Measurements from ENCODE around the gene CELF4.

DNA sequence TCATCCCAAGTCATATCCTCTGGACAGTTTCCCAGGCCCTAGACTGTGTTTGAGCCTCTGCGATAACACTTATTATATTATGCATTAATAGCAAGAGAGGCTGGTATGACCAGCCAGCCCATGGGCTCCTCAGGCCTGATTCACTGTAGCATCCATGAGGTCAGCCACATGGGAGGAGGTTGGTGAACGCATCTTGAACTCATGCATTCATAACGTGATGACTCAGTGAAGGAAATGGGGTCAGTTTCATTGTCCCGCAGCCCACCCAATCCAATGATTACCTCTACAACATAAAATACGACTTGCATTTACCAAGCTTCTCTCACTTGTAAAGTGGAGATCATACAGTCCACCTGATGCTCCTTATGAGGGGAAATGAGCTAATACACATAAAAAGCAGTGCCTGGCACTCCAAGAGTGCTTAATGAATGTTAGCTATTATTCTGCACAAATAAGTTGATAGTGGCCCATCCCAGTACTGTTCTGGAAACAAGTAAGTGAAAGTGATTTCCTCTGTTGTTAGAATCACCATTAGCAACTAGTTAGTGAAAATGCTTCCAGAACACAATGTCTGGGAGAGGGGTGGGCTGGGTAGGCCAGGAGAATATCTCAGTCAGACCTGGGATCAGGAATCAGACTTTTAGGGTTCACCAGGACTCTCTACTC lies 46.1 kb upstream of the CELF4 start:
- TF ChIP-seq, protein P1, sequence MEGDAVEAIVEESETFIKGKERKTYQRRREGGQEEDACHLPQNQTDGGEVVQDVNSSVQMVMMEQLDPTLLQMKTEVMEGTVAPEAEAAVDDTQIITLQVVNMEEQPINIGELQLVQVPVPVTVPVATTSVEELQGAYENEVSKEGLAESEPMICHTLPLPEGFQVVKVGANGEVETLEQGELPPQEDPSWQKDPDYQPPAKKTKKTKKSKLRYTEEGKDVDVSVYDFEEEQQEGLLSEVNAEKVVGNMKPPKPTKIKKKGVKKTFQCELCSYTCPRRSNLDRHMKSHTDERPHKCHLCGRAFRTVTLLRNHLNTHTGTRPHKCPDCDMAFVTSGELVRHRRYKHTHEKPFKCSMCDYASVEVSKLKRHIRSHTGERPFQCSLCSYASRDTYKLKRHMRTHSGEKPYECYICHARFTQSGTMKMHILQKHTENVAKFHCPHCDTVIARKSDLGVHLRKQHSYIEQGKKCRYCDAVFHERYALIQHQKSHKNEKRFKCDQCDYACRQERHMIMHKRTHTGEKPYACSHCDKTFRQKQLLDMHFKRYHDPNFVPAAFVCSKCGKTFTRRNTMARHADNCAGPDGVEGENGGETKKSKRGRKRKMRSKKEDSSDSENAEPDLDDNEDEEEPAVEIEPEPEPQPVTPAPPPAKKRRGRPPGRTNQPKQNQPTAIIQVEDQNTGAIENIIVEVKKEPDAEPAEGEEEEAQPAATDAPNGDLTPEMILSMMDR (IDR thresholded peaks at IDR 0.05), result no peak
- no peak for TF ChIP-seq POLR2A (IDR thresholded peaks at IDR 0.05)

Data from lower leg skin (tissue), 3 donors.